ENCODE data around the gene MAD1L1. TPM values are rescaled to one million over a fixed set of nuclear protein-coding genes. Genes with fewer than 3 reads are reported as not detected.
"Not testable (repeated sequence)": the region's sequence is repeated elsewhere in the genome, so short reads cannot be mapped to it uniquely, and the experiment has no call there.

Gene MAD1L1
- total RNA-seq, 4 donors from 2014 or later = 18.4 to 39.1 (median 25.7) TPM

DNA sequence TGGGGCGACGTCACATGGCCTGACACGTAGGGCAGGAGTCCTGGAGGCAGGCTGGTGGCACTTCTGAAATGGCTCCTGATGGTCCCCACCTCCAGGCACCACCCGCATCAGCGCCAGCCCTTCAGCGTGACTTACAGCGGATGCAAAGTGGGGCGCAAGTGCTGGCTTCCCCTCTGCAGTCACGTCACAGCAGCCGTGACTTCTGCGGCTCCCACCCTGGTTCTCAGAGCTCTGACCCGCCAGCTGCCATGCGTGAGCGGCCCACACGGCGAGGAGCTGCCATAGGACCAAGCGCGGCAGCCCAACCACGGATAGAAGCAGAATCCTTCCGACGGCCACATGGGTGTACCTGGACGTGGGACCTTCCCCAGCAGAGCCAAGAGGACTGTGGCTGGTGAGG lies 403.6 kb downstream of the MAD1L1 start:
- DNase-seq (ENCODE audit: low spot score) = no peak
- no peak for TF ChIP-seq CTCF (IDR thresholded peaks at IDR 0.05)
- no peak for ATAC-seq (ENCODE audit: low FRiP score)

- DNase-seq (ENCODE audit: low spot score); ATAC-seq (ENCODE audit: low FRiP score): not testable (repeated sequence)
These were observed 404.6 kb downstream of the MAD1L1 start for GRCh38 chr7:1828170-1828569.

DNA sequence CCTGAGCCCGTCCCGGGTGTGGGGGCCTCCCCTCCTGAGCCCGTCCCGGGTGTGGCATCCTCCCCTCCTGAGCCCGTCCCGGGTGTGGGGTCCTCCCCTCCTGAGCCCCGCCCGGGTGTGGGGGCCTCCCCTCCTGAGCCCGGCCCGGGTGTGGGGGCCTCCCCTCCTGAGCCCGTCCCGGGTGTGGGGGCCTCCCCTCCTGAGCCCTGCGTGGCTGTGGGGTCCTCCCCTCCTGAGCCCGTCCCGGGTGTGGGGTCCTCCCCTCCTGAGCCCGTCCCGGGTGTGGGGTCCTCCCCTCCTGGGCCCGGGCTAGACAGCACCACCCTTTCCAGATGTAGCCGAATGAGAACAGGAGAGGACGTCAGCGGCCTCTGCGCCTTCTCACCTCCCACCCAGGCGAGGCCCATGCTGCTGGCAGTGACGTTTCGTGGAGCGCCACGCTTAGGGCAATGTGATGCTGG lies 405.2 kb downstream of the MAD1L1 start:
- DNase-seq (ENCODE audit: low spot score); ATAC-seq (ENCODE audit: low FRiP score): not testable (repeated sequence)

DNA sequence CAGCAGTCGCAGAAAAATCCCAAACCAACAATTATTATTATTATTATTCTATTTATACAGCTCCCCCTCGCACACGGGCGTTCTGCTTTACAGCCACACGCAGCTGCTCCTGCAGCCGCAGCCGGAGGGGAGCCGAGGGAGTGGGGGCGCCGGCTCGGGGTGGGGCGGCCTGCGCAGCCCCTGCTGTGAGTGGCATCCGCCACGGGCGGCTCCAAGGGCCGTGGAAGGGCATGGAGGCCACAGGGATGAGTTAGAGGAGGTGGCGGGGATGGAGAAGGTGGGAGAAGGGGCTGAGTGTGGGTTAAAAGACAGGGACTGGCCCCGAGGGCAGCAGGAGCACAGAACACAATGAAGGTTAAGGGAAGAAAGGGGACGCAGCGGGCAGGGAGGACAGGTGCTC lies 405.8 kb downstream of the MAD1L1 start:
- DNase-seq (ENCODE audit: low spot score); ATAC-seq (ENCODE audit: low FRiP score): not testable (repeated sequence)

DNA sequence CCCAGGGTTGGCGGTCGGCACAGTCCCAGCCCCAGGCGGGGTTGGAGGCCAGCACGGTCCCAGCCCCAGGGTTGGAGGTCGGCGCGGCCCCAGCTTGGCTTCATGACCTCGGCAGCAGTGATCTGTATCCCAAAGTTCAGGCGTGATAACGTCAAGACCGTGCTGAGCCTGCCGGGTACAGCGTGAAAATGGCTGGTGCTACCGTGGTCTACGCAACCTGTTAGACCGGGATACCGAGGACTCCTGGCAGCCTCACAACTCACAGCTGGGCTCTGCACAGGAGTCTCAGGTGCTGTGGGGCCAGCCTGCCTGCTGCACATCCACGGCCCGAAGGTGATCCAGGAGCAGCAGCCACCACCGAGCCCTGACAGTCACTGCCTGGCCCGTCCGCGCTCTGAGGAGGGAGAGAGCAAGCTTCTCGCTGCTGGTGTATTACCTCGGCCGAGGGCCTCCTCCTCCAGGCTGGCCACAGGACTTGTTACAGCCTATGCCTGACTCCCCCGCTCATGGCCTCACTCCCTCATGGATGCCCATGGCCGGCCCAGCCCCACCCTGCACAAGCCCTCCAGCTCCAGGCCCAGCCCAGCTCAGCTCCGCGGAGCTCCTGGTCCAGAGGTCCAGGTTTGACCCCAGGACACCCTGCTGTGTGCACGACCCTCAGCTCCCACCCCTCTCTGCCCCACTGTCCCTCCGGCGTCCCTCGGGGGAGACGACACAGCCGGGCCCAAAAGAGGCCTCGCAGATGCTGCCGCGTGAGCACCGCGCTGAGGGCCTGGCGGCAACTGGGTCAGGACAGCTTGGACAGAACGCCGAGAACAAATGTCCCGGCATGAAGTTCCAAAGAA lies 406.6 kb downstream of the MAD1L1 start:
- no peak for TF ChIP-seq CTCF (IDR thresholded peaks at IDR 0.05)
- no peak for ATAC-seq (ENCODE audit: low FRiP score)
- no peak for DNase-seq (ENCODE audit: low spot score)

DNA sequence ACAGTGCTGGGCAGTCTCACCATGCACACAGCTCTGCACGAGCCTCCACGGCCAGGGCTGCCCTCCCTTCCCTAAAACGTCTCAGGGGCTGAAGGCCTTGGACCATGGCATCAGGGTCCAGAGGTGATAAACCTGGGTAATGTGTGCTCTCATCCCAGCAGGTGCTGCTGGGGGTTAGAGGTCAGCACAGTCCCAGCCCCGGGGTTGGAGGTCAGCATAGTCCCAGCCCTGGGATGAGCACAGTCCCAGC lies 407.2 kb downstream of the MAD1L1 start:
- ATAC-seq (ENCODE audit: low FRiP score); DNase-seq (ENCODE audit: low spot score): not testable (repeated sequence)

GRCh38 chr7:1824882-1825646 lies 407.7 kb downstream of the MAD1L1 start:
- not testable (repeated sequence) for DNase-seq (ENCODE audit: low spot score); ATAC-seq (ENCODE audit: low FRiP score)

DNA sequence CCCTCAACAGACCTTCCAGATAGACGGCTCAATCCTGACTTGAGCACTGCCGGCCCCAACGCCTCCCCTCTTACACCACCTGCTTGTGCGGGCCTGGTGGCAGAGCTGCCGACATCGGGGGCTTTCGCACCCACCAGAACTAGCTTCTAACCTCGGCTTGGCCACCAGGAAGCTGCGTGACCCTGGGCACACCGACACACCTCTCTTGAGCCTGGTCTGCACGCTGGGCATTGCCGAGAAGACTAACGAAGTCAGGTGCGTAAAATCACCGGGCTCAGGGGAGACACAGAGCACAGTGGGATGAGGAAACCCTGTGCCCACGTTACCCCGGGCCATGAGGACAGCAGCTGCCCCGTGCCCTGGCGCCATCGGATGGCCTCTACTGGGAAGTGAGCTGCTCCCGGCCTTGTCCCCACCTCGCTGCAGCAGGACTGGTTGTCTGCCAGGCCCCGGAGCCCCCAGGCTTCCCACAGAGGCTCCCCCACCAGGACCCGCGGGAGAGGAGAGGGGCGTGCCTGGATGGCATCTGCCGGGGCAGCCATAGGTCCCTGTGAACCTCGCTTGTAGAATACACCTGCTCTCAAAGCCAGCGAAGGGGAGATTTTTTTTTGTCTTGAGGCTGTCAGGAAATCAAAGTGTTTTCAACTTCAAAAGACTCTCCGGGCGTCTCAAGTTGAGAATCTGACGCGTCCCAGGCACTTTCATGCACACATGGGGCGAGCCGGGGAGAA lies 408.4 kb downstream of the MAD1L1 start:
- ATAC-seq (ENCODE audit: low FRiP score); DNase-seq (ENCODE audit: low spot score): not testable (repeated sequence)

- DNase-seq (ENCODE audit: low spot score) (no peak), ATAC-seq (ENCODE audit: low FRiP score) (no peak)
- no peak for TF ChIP-seq CTCF (IDR thresholded peaks at IDR 0.05)
These were observed 409.2 kb downstream of the MAD1L1 start for GRCh38 chr7:1823376-1824150.
